HepG2 (cell line): Measurements from ENCODE around the gene CEP104. TPM values are rescaled to one million over a fixed set of nuclear protein-coding genes. Genes with fewer than 3 reads are reported as not detected.
A peak's percentile ranks its signal among the peaks of the same experiment; 100 is the strongest.

ENCODE experiments used
- ATF7 ChIP-seq, 2 experiments: fragments of 450-650 bp in 1 of 2; sonication (generic) in 1 of 2; formaldehyde crosslinking in 1 of 2; IDR thresholded peaks; 2 replicates each; pipeline versions ENCODE4 v1.4.0 to v1.6.1; 2016 to 2020; ENCODE audit warnings: antibody characterized with exemption in 1 of 2, mild to moderate bottlenecking in 1 of 2, missing genetic modification reagents in 1 of 2
- CCDC6 ChIP-seq: sonication (generic); formaldehyde crosslinking; IDR thresholded peaks from 2 replicates; pipeline ENCODE4 v1.8.1; 2022; ENCODE audit warnings: mild to moderate bottlenecking, missing genetic modification reagents, moderate library complexity
- DMAP1 ChIP-seq: IDR thresholded peaks from 2 replicates; pipeline ENCODE4 v1.6.1; 2016
- DNMT3B ChIP-seq: conservative IDR thresholded peaks from 2 replicates; pipeline ENCODE4 v1.6.1; 2016; ENCODE audit warnings: missing biosample characterization, control low read depth
- FOXP1 ChIP-seq, 2 experiments: fragments of 450-650 bp in 1 of 2; IDR thresholded peaks; 2 replicates each; pipeline ENCODE4 v1.6.1; 2017 to 2018; ENCODE audit warnings: antibody characterized with exemption in 1 of 2
- KAT8 ChIP-seq: IDR thresholded peaks from 2 replicates; pipeline ENCODE4 v1.6.1; 2016; ENCODE audit warnings: missing genetic modification reagents, missing compliant biosample characterization
- MED1 ChIP-seq: sonication (generic); formaldehyde crosslinking; IDR thresholded peaks from 2 replicates; pipeline ENCODE4 v1.4.0; 2020; ENCODE audit warnings: missing genetic modification reagents
- NCOA2 ChIP-seq: sonication (generic); formaldehyde crosslinking; IDR thresholded peaks from 2 replicates; pipeline ENCODE4 v1.8.0; 2022; ENCODE audit warnings: inconsistent platforms
- NCOA5 ChIP-seq: sonication (generic); formaldehyde crosslinking; IDR thresholded peaks from 2 replicates; pipeline ENCODE4 v1.4.0; 2020; ENCODE audit warnings: missing genetic modification reagents
- PAF1 ChIP-seq: IDR thresholded peaks from 2 replicates; pipeline ENCODE4 v1.6.1; 2016; ENCODE audit warnings: missing genetic modification reagents, missing compliant biosample characterization
- PCBP2 ChIP-seq: fragments of 200-400 bp; formaldehyde crosslinking; optimal IDR thresholded peaks from 2 replicates; pipeline ENCODE3; 2018; ENCODE audit warnings: low read length, low read depth; ENCODE audit not compliant: poor library complexity, severe bottlenecking
- PITX1 ChIP-seq: sonication (generic); formaldehyde crosslinking; IDR thresholded peaks from 2 replicates; pipeline ENCODE4 v1.5.1; 2020; ENCODE audit warnings: mild to moderate bottlenecking, missing genetic modification reagents
- PRMT3 ChIP-seq: sonication (generic); formaldehyde crosslinking; IDR thresholded peaks from 2 replicates; pipeline ENCODE4 v1.8.1; 2022; ENCODE audit warnings: low read depth, mild to moderate bottlenecking, moderate library complexity, missing genetic modification reagents, borderline replicate concordance
- RNF2 ChIP-seq: fragments of 450-650 bp; conservative IDR thresholded peaks from 2 replicates; pipeline ENCODE4 v1.6.1; 2016; ENCODE audit warnings: low read depth
- TOE1 ChIP-seq: sonication (generic); formaldehyde crosslinking; IDR thresholded peaks from 2 replicates; pipeline ENCODE4 v1.4.0; 2020; ENCODE audit warnings: mild to moderate bottlenecking, missing genetic modification reagents
- TP53 ChIP-seq: sonication (generic); formaldehyde crosslinking; conservative IDR thresholded peaks from 2 replicates; pipeline ENCODE4 v1.4.0; 2020; ENCODE audit warnings: missing genetic modification reagents
- ZFP1 ChIP-seq: IDR thresholded peaks from 2 replicates; pipeline ENCODE4 v1.6.1; 2016
- ZNF138 ChIP-seq: sonication (generic); formaldehyde crosslinking; IDR thresholded peaks from 2 replicates; pipeline ENCODE4 v1.5.0; 2020; ENCODE audit warnings: mild to moderate bottlenecking, low read depth, missing genetic modification reagents
- ZNF557 ChIP-seq: sonication (generic); formaldehyde crosslinking; IDR thresholded peaks from 2 replicates; pipeline ENCODE4 v1.4.0; 2020; ENCODE audit warnings: missing genetic modification reagents
- ZNF589 ChIP-seq: sonication (generic); formaldehyde crosslinking; conservative IDR thresholded peaks from 2 replicates; pipeline ENCODE4 v1.8.0; 2022; ENCODE audit warnings: mild to moderate bottlenecking, moderate library complexity, missing genetic modification reagents
- ZSCAN30 ChIP-seq: sonication (generic); formaldehyde crosslinking; IDR thresholded peaks from 2 replicates; pipeline ENCODE4 v1.5.0; 2020; ENCODE audit warnings: mild to moderate bottlenecking, missing genetic modification reagents
- polyA plus RNA-seq, 8 experiments: library from polyadenylated mRNA; depleted of rRNA in 3 of 8; stranded (reverse) in 7 of 8; unstranded in 1 of 8; fragments of >200 nt; fragmentation: Illumina TruSeq in 4 of 8; extraction: Trizol in 4 of 8; gene quantifications; 2 replicates each; pipeline versions ENCODE4 v1.2.1 to v1.2.3, GENCODE V29; 2011 to 2016; ENCODE audit warnings: low read depth in 4 of 8, missing spikeins in 1 of 8, mixed read lengths in 1 of 8; ENCODE audit not compliant: insufficient read depth in 1 of 8
- total RNA-seq, 5 experiments: library from RNA; depleted of rRNA; stranded (reverse); fragments of >200 nt; fragmentation: Illumina TruSeq; extraction: Trizol; gene quantifications; 2 replicates each; pipeline ENCODE4 v1.2.3, GENCODE V29; 2016; ENCODE audit warnings: low read depth in 1 of 5
- TF ChIP-seq, protein P1 (sequence below), 2 experiments: sonication (generic) in 1 of 2; formaldehyde crosslinking in 1 of 2; IDR thresholded peaks; 2 replicates each; pipeline versions ENCODE4 v1.4.0 to v1.6.1; 2018 to 2020; ENCODE audit warnings: missing genetic modification reagents in 2 of 2, borderline replicate concordance in 1 of 2, low read depth in 1 of 2, mild to moderate bottlenecking in 1 of 2, missing biosample characterization in 1 of 2
- TF ChIP-seq, protein P2 (sequence below): IDR thresholded peaks from 2 replicates; pipeline ENCODE4 v1.4.0; 2020; ENCODE audit warnings: mild to moderate bottlenecking, missing genetic modification reagents

The CEP104 gene
- total and polyA plus RNA-seq, 2 of the 13 experiments (the other 11 are each of a cell fraction or from before 2014, with no cell fraction given): 20.4 to 30.1 TPM

DNA sequence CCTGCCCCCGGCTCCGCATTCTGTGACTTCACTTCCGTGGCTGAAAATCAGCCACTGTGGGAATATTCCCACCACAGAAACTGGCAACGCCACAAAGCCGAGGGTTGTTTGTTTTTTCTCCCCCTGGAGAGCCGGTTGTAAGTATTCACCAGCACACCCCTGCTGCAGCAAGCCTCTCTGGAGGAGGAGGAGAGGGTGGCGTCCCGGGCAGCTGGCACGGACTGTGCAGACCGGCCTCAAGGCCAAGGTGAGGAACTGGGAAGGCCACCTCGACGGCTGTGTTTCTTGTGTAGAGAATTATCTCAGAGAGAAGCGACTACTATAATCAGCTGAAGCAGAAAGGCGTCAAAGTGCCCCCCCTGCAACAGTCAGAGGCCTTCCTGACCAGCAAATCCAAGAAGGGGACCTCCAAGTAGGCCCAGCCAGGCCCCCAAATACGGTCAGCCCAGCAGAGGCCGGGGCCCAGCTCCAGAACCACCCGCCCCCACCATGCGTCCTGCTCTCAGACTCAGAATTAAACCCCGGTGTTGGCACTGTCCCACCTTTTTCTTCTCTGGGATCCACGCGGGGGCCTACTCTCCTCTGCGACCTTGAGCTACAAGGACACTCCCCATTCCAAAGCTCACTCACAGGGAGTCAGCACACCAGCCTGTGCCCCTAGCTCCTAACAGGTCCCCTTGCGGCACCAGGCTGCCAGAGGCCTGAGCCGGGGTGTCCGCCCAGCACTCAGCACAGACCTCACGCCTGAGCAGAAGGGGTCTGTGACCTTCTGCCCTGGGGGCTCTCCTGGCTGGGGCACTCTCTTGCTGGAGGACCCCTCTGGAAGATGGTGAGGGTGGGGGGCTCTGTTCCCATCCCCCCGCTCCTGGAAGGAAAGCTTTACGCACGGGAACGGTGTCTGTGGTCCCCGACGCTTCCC, 85.6 kb downstream of the CEP104 start (continued):
- TF ChIP-seq, protein P1, sequence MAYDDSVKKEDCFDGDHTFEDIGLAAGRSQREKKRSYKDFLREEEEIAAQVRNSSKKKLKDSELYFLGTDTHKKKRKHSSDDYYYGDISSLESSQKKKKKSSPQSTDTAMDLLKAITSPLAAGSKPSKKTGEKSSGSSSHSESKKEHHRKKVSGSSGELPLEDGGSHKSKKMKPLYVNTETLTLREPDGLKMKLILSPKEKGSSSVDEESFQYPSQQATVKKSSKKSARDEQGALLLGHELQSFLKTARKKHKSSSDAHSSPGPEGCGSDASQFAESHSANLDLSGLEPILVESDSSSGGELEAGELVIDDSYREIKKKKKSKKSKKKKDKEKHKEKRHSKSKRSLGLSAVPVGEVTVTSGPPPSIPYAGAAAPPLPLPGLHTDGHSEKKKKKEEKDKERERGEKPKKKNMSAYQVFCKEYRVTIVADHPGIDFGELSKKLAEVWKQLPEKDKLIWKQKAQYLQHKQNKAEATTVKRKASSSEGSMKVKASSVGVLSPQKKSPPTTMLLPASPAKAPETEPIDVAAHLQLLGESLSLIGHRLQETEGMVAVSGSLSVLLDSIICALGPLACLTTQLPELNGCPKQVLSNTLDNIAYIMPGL (CRISPR knock-in tag; IDR thresholded peaks at IDR 0.05; ENCODE audit: borderline replicate concordance in 1 of 2, low read depth in 1 of 2): peak in 1 of 2 experiments; percentile 19; a peak in 1 of 4 replicates
- TF ChIP-seq PITX1 (CRISPR knock-in tag): peak; percentile 35; the same call in 1 of the 2 replicates
- TF ChIP-seq, protein P2, sequence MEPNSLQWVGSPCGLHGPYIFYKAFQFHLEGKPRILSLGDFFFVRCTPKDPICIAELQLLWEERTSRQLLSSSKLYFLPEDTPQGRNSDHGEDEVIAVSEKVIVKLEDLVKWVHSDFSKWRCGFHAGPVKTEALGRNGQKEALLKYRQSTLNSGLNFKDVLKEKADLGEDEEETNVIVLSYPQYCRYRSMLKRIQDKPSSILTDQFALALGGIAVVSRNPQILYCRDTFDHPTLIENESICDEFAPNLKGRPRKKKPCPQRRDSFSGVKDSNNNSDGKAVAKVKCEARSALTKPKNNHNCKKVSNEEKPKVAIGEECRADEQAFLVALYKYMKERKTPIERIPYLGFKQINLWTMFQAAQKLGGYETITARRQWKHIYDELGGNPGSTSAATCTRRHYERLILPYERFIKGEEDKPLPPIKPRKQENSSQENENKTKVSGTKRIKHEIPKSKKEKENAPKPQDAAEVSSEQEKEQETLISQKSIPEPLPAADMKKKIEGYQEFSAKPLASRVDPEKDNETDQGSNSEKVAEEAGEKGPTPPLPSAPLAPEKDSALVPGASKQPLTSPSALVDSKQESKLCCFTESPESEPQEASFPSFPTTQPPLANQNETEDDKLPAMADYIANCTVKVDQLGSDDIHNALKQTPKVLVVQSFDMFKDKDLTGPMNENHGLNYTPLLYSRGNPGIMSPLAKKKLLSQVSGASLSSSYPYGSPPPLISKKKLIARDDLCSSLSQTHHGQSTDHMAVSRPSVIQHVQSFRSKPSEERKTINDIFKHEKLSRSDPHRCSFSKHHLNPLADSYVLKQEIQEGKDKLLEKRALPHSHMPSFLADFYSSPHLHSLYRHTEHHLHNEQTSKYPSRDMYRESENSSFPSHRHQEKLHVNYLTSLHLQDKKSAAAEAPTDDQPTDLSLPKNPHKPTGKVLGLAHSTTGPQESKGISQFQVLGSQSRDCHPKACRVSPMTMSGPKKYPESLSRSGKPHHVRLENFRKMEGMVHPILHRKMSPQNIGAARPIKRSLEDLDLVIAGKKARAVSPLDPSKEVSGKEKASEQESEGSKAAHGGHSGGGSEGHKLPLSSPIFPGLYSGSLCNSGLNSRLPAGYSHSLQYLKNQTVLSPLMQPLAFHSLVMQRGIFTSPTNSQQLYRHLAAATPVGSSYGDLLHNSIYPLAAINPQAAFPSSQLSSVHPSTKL (CRISPR knock-in tag): no peak
- peak; percentile 82; the same call in 1 of the 2 replicates for TF ChIP-seq DMAP1 (CRISPR knock-in tag)
- no peak for TF ChIP-seq FOXP1 (IDR thresholded peaks at IDR 0.05)
- TF ChIP-seq FOXP1 (CRISPR knock-in tag; IDR thresholded peaks at IDR 0.05): no peak
- peak; percentile 41; the same call in 1 of the 2 replicates for TF ChIP-seq MED1 (CRISPR knock-in tag)
- TF ChIP-seq PAF1 (CRISPR knock-in tag): no peak
- TF ChIP-seq ZNF557 (CRISPR knock-in tag): no peak
- peak; percentile 60; the same call in 1 of the 2 replicates for TF ChIP-seq DNMT3B (CRISPR knock-in tag)
- no peak for TF ChIP-seq NCOA5 (CRISPR knock-in tag)
- 0 out of 2 replicates have a peak, but pooled peaks have one; percentile 15 for TF ChIP-seq ZNF589
- no peak; the same call in 1 of the 2 replicates for TF ChIP-seq PRMT3 (CRISPR knock-in tag)
- TF ChIP-seq ZFP1: 0 out of 2 replicates have a peak, but pooled peaks have one; percentile 5
- no peak for TF ChIP-seq TOE1 (CRISPR knock-in tag)
- TF ChIP-seq CCDC6 (CRISPR knock-in tag): no peak
- TF ChIP-seq NCOA2: peak; percentile 10; the same call in 1 of the 2 replicates
- TF ChIP-seq RNF2: no peak
- TF ChIP-seq ZSCAN30 (CRISPR knock-in tag): no peak
- no peak for TF ChIP-seq ATF7 (IDR thresholded peaks at IDR 0.05)
- no peak; the same call in 1 of the 2 replicates for TF ChIP-seq ATF7 (CRISPR knock-in tag; IDR thresholded peaks at IDR 0.05)
- no peak for TF ChIP-seq PCBP2
- TF ChIP-seq KAT8 (CRISPR knock-in tag): no peak
- TF ChIP-seq TP53 (CRISPR knock-in tag): no peak
- TF ChIP-seq ZNF138 (CRISPR knock-in tag): peak; percentile 78; the same call in 1 of the 2 replicates
